T-cell (primary cell): ENCODE results near the gene PRCC. TPM values are rescaled to one million over a fixed set of nuclear protein-coding genes. Genes with fewer than 3 reads are reported as not detected.

ENCODE experiments used
- ATAC-seq, 4 experiments: fragments of 200-7000 bp in 3 of 4; fragments of 150-1000 bp in 1 of 4; cut with Tn5 transposase; replicated peaks in 1 of 4; 1 replicate in 3 of 4; 2 replicates in 1 of 4; pipeline ENCODE4 v1.10.0; 2021; ENCODE audit warnings: moderate library complexity in 3 of 4, mild to moderate bottlenecking in 2 of 4, moderate number of reproducible peaks in 1 of 4
- CTCF ChIA-PET, 2 donors: fragments of 300-600 bp; sonication (Branson Sonifier 250); formaldehyde crosslinking; loops; one replicate each; lab custom pipeline; 2022; ENCODE audit warnings: antibody characterized with exemption in 2 of 2; lab: Charles Lee
- POLR2A ChIA-PET, 2 donors: fragments of 300-600 bp; sonication (Branson Sonifier 250); formaldehyde crosslinking; loops; one replicate each; lab custom pipeline; 2022; ENCODE audit warnings: antibody characterized with exemption in 2 of 2; lab: Charles Lee
- DNase-seq, 35 experiments: peaks; one replicate each; pipeline versions ENCODE4 v3.0.0 to v3.0.0-alpha.2; 2013 to 2023
- H3K27ac ChIP-seq: one replicate; pipeline ENCODE4 v1.5.1; 2013; ENCODE audit warnings: low read length
- H3K27me3 ChIP-seq, 2 experiments: replicated peaks in 1 of 2; 1 replicate in 1 of 2; 2 replicates in 1 of 2; pipeline versions ENCODE4 v1.6.1 to v1.7.0; 2013; ENCODE audit warnings: low read length in 1 of 2, mixed read lengths in 1 of 2; ENCODE audit not compliant: control insufficient read depth in 2 of 2, insufficient read depth in 2 of 2; ENCODE audit errors: extremely low read depth in 1 of 2
- H3K36me3 ChIP-seq, 2 donors: 1 replicate in 1 of 2; 2 replicates in 1 of 2; pipeline versions ENCODE4 v1.6.1 to v1.7.0; 2013; ENCODE audit warnings: low read length in 1 of 2; ENCODE audit not compliant: control insufficient read depth in 2 of 2, insufficient read depth in 1 of 2; ENCODE audit errors: extremely low read depth in 1 of 2
- H3K4me1 ChIP-seq, 2 experiments: 1 replicate in 1 of 2; 2 replicates in 1 of 2; pipeline versions ENCODE4 v1.6.1 to v1.7.0; 2013; ENCODE audit warnings: low read length in 2 of 2, mixed read lengths in 1 of 2; ENCODE audit not compliant: insufficient read depth in 2 of 2, control insufficient read depth in 1 of 2; ENCODE audit errors: extremely low read depth in 1 of 2
- H3K4me3 ChIP-seq, 2 donors: 1 replicate in 1 of 2; 2 replicates in 1 of 2; pipeline versions ENCODE4 v1.5.1 to v1.7.0; 2013; ENCODE audit warnings: mild to moderate bottlenecking in 2 of 2, low read length in 1 of 2, moderate library complexity in 1 of 2; ENCODE audit not compliant: control insufficient read depth in 1 of 2; ENCODE audit errors: extremely low read depth in 1 of 2
- H3K9me3 ChIP-seq: 2 replicates; pipeline ENCODE4 v1.7.0; 2013
- H3K27ac Mint-ChIP-seq, 2 donors: one replicate each; pipeline ENCODE4 v1.8.0; 2020 to 2021; ENCODE audit warnings: mild to moderate bottlenecking in 2 of 2, mixed read lengths in 2 of 2
- H3K27me3 Mint-ChIP-seq, 2 donors: one replicate each; pipeline ENCODE4 v1.8.0; 2021 to 2022; ENCODE audit warnings: mixed read lengths in 2 of 2
- H3K36me3 Mint-ChIP-seq: one replicate; pipeline ENCODE4 v1.8.0; 2021; ENCODE audit warnings: mixed read lengths
- H3K4me1 Mint-ChIP-seq, 3 donors: one replicate each; pipeline ENCODE4 v1.8.0; 2020 to 2022; ENCODE audit warnings: mixed read lengths in 3 of 3, mild to moderate bottlenecking in 1 of 3
- H3K4me3 Mint-ChIP-seq, 3 donors: one replicate each; pipeline ENCODE4 v1.8.0; 2020 to 2022; ENCODE audit warnings: mild to moderate bottlenecking in 3 of 3, mixed read lengths in 3 of 3, moderate library complexity in 3 of 3
- H3K9me3 Mint-ChIP-seq, 3 donors: one replicate each; pipeline ENCODE4 v1.8.0; 2020 to 2022; ENCODE audit warnings: mixed read lengths in 3 of 3
- WGBS: methylation state at CpG from one replicate; pipeline ENCODE4 v1.1.5; 2013; ENCODE audit warnings: missing lambda C conversion rate; ENCODE audit not compliant: insufficient coverage; 5-methylcytosine and 5-hydroxymethylcytosine counted together
- total RNA-seq, 35 experiments: library from RNA in 6 of 35; stranded (reverse) in 6 of 35; fragments of 120-200 nt in 1 of 35; gene quantifications; one replicate each; pipeline versions ENCODE4 v1.2.1 to v1.2.4 and lab custom pipeline; 2013 to 2026

PRCC gene
- total RNA-seq (10 to 100 TPM; 55.3 to 67.7 (median 65.4) TPM), total RNA-seq (lab: John Stamatoyannopoulos, UW) (28.2 to 67.1 (median 40.6) reads per million in 29 experiments)
- total RNA-seq (2013), result 35.2 TPM

- H3K4me3 Mint-ChIP-seq, result no peak within 1 kb of the TSS
- no peaks in the 10 kb centered on the region for H3K9me3 ChIP-seq
- ChIA-PET CTCF (interaction anchor here in 1 of 2 donors (0.6 to 2.3 kb wide), 6 partner anchors 9 to 41 kb away, joined by 3 to 16 read pairs (median 8); partner anchors contain the start of genes HDGF, ISG20L2, METTL25B and MRPL24), POLR2A (interaction anchor here in 1 of 2 donors (0.7 to 1.4 kb wide), 4 partner anchors 27 to 649 kb away, joined by 3 to 10 read pairs (median 5); partner anchors contain the start of genes ISG20L2, METTL25B and MRPL24)
- peak; percentile 92 to 94 (median 93) for ATAC-seq
- H3K27me3 Mint-ChIP-seq, result no peaks in the 10 kb centered on the region
- WGBS, result under 1% methylated on average over 40 of the region's 50 CpGs
- H3K4me1 Mint-ChIP-seq, result peaks cover 34 to 41% (median 39%) of the 10 kb centered on the region in 3 donors
- H3K27ac ChIP-seq, result peak within 1 kb of the TSS; percentile 97
- DNase-seq, result peak; percentile 92 to 100 (median 99)
- peaks cover 17% of the 10 kb centered on the region for H3K36me3 Mint-ChIP-seq
- H3K9me3 Mint-ChIP-seq, result no peaks in the 10 kb centered on the region
- H3K27me3 ChIP-seq, result no peaks in the 10 kb centered on the region
- peak within 1 kb of the TSS; percentile 93 to 96 for H3K4me3 ChIP-seq
- peaks cover 19 to 36% of the 10 kb centered on the region in 2 experiments for H3K4me1 ChIP-seq
- no peak within 1 kb of the TSS for H3K27ac Mint-ChIP-seq
- H3K36me3 ChIP-seq, result peaks cover 9 to 13% of the 10 kb centered on the region in 2 donors
Observed at GRCh38 chr1:156767101-156767878, at the start of gene PRCC. PRCC (plus strand) TSS chr1:156767535; CDS start chr1:156767772, 237 bp downstream.

- ChIA-PET CTCF (interaction anchor here (0.6 to 0.9 kb wide), 4 partner anchors 31 to 60 kb away, joined by 3 to 6 read pairs (median 4); no protein-coding TSS in a partner anchor), POLR2A (interaction anchor here in 1 of 2 donors (0.6 kb wide), 1 partner anchor 14 kb away, joined by 4 read pairs; no protein-coding TSS in a partner anchor)
- DNase-seq (no peak), ATAC-seq (no peak)
- peaks cover 13 to 17% (median 16%) of the 10 kb centered on the region in 3 donors for H3K4me1 Mint-ChIP-seq
- no peaks in the 10 kb centered on the region for H3K27me3 Mint-ChIP-seq
- no peak overlapping the region for H3K4me3 Mint-ChIP-seq
- no peak overlapping the region for H3K27ac Mint-ChIP-seq
- no peak overlapping the region for H3K27ac ChIP-seq
- no peak overlapping the region for H3K4me3 ChIP-seq
- peaks cover 4 to 56% of the 10 kb centered on the region in 2 donors for H3K36me3 ChIP-seq
- no peaks in the 10 kb centered on the region for H3K27me3 ChIP-seq
- H3K9me3 Mint-ChIP-seq, result no peaks in the 10 kb centered on the region
- H3K4me1 ChIP-seq, result peaks cover 10 to 22% of the 10 kb centered on the region in 2 experiments
- H3K9me3 ChIP-seq, result no peaks in the 10 kb centered on the region
- H3K36me3 Mint-ChIP-seq, result peaks cover 35% of the 10 kb centered on the region
- WGBS, result 95% methylated on average over 2 of the region's 2 CpGs
Observed at GRCh38 chr1:156721131-156721530, 46.2 kb upstream of the PRCC start.

GRCh38 chr1:156721535-156721934 is 45.8 kb upstream of the PRCC start:
- 80% methylated on average over 1 of the region's 4 CpGs for WGBS
- peaks cover 13 to 17% (median 16%) of the 10 kb centered on the region in 3 donors for H3K4me1 Mint-ChIP-seq
- H3K4me3 Mint-ChIP-seq, result no peak overlapping the region
- no peaks in the 10 kb centered on the region for H3K27me3 Mint-ChIP-seq
- H3K36me3 Mint-ChIP-seq, result peaks cover 33% of the 10 kb centered on the region
- Histone ChIP-seq H3K4me1 (peaks cover 12 to 26% of the 10 kb centered on the region in 2 experiments), H3K36me3 (peaks cover 4 to 56% of the 10 kb centered on the region in 2 donors), H3K4me3 (no peak overlapping the region), H3K27ac (no peak overlapping the region), H3K9me3 (no peaks in the 10 kb centered on the region), H3K27me3 (no peaks in the 10 kb centered on the region)
- no peaks in the 10 kb centered on the region for H3K9me3 Mint-ChIP-seq
- POLR2A ChIA-PET, result no interaction called here
- no peak overlapping the region for H3K27ac Mint-ChIP-seq
- CTCF ChIA-PET, result interaction anchor here (0.6 to 0.9 kb wide), 2 partner anchors 32 to 60 kb away, joined by 4 to 5 read pairs; no protein-coding TSS in a partner anchor
- no peak for ATAC-seq
- no peak for DNase-seq

GRCh38 chr1:156725683-156726280 is 41.6 kb upstream of the PRCC start:
- Histone ChIP-seq H3K9me3 (no peaks in the 10 kb centered on the region), H3K4me1 (peaks cover 26 to 52% of the 10 kb centered on the region in 2 experiments), H3K27ac (no peak overlapping the region), H3K4me3 (peak overlapping the region; percentile 46 to 97), H3K36me3 (peaks cover 4 to 43% of the 10 kb centered on the region in 2 donors), H3K27me3 (no peaks in the 10 kb centered on the region)
- no peak overlapping the region for H3K27ac Mint-ChIP-seq
- H3K27me3 Mint-ChIP-seq, result no peaks in the 10 kb centered on the region
- peaks cover 23 to 32% (median 30%) of the 10 kb centered on the region in 3 donors for H3K4me1 Mint-ChIP-seq
- peak; percentile 37 to 91 (median 72) for DNase-seq
- peaks cover 23% of the 10 kb centered on the region for H3K36me3 Mint-ChIP-seq
- ChIA-PET CTCF (interaction anchor here (0.5 to 4.7 kb wide), 31 partner anchors 9 to 164 kb away, joined by 3 to 68 read pairs (median 5); partner anchors contain the start of genes CRABP2 (in 1 of the 2), HDGF (in 1 of the 2), MRPL24 (in 1 of the 2) and NES (in 1 of the 2)), POLR2A (interaction anchor here in 1 of 2 donors (0.6 to 1.2 kb wide), 4 partner anchors 15 to 42 kb away, joined by 3 to 17 read pairs (median 6); partner anchors contain the start of genes HDGF, MRPL24 and PRCC)
- 14% methylated on average over 17 of the region's 18 CpGs for WGBS
- no peaks in the 10 kb centered on the region for H3K9me3 Mint-ChIP-seq
- no peak overlapping the region for H3K4me3 Mint-ChIP-seq
- ATAC-seq, result peak in 3 of 4 experiments; percentile 10 to 36 (median 28)

- peak in 20 of 35 experiments; percentile 23 to 73 (median 38) for DNase-seq
- no peaks in the 10 kb centered on the region for H3K27me3 ChIP-seq
- Mint-ChIP-seq H3K27ac (no peak overlapping the region), H3K4me1 (peaks cover 23 to 32% (median 30%) of the 10 kb centered on the region in 3 donors), H3K4me3 (no peak overlapping the region), H3K27me3 (no peaks in the 10 kb centered on the region), H3K9me3 (no peaks in the 10 kb centered on the region), H3K36me3 (peaks cover 16% of the 10 kb centered on the region)
- POLR2A ChIA-PET, result interaction anchor here (0.6 to 1.2 kb wide), 3 partner anchors 36 to 49 kb away, joined by 3 to 5 read pairs (median 3); partner anchors contain the start of gene PRCC (in 1 of the 2)
- peak overlapping the region; percentile 100 for H3K27ac ChIP-seq
- 39% methylated on average over 7 of the region's 15 CpGs for WGBS
- no peaks in the 10 kb centered on the region for H3K9me3 ChIP-seq
- peak overlapping the region; percentile 32 to 97 for H3K4me3 ChIP-seq
- CTCF ChIA-PET, result interaction anchor here (0.5 to 4.7 kb wide), 30 partner anchors 9 to 1000 kb away, joined by 3 to 68 read pairs (median 6); partner anchors contain the start of genes CRABP2 (in 1 of the 2), HDGF (in 1 of the 2), MRPL24 (in 1 of the 2) and NES (in 1 of the 2)
- no peak for ATAC-seq
- peaks cover under 1 to 34% of the 10 kb centered on the region in 2 donors for H3K36me3 ChIP-seq
- H3K4me1 ChIP-seq, result peaks cover 26 to 52% of the 10 kb centered on the region in 2 experiments
Observed at GRCh38 chr1:156726549-156727226, 40.6 kb upstream of the PRCC start.
